Germinal center (tissue), 1 donor: ENCODE data around the gene PDE4B.
"Not testable (repeated sequence)": the region's sequence is repeated elsewhere in the genome, so short reads cannot be mapped to it uniquely, and the experiment has no call there.

ENCODE experiments used
- DNase-seq: peaks from one replicate; pipeline ENCODE4 v3.0.0; 2012; ENCODE audit warnings: mixed read lengths, low spot score

Gene PDE4B

GRCh38 chr1:66135161-66135560 lies 342.5 kb downstream of the PDE4B start:
- DNase-seq: no peak

DNA sequence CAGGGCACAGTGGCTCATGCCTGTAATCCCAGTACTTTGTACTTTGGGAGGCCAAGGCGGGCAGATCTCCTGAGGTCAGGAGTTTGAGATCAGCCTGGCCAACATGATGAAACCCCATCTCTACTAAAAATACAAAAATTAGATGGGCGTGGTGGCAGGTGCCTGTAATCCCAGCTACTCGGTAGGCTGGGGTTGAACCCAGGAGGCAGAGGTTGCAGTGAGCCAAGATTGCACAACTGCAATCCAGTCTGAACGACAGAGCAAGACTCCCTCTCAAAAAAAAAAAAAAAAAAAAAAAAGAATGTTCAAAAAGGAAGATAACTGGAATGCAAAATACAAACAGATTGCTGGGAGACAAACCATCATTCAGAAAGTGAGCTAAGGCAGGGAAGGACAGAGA lies 343.7 kb downstream of the PDE4B start:
- not testable (repeated sequence) for DNase-seq

DNA sequence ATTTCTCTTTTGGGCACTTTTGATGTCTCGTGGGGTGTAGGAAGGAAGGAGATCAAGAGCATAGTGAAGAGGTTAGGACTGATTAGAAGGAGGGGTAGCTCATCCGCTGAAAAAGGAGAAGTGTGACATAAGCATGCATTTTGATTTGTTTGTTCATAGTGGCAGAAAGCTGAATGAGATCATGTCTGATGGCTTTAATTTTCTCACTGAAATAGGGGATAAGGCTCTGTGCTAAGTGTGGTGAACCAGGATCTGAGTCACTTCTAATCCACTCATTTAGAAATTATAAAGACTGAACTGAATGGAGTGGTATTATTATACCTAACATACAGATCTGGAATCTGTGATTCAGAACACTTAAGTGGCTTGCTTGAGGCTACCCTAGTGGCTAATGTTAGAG lies 344.5 kb downstream of the PDE4B start:
- DNase-seq: no peak

- no peak for DNase-seq
These were observed 345.9 kb downstream of the PDE4B start for GRCh38 chr1:66138613-66139012.

DNA sequence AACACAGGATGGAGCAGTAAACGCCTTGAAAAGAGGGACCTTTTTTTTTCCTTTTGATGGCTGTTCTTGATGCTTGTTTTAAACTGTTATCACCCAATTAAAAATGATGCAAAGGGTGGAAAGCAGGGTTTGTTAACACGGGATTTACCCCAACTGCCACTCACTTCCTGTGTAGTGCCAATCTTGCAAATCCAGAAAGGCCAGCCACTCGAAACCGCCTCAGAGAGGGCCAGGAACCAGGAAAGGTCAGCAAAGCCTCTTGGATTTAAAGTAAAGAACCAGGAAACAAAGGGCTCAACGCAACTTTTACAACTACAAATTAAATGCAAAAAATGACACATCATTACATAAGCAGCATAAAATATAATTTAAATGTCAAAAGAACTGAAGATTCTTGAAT lies 347.4 kb downstream of the PDE4B start:
- DNase-seq: no peak

GRCh38 chr1:66143651-66144050 lies 351.0 kb downstream of the PDE4B start:
- DNase-seq: no peak

DNA sequence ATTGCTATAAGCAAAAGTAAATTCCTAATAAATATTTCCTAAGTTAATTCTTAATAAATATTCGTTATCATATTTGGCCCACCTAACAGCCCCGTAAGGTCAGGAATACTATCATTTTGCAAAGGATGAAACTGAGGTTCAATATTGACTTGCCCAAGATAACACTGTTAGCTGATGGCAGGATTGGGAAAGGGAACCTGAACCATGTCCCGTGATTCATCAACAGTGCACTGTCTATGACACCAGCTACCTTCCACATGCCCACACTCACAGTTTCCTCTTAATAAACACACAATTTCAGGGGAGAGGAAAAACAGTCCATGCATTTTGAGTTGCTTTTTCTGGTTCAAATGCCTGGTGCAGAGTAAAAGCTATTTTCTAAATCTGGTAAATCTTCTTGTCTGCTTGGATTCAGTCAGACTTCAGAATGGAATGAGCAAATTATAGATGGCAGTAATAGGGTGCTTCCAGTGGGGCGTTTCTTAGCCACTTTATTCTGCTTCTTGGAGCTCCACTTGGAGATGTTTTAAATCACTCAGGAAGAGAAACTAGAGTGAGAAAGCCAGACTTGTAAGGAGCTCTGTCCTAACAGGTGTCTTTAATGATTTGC lies 354.6 kb downstream of the PDE4B start:
- DNase-seq: no peak

DNA sequence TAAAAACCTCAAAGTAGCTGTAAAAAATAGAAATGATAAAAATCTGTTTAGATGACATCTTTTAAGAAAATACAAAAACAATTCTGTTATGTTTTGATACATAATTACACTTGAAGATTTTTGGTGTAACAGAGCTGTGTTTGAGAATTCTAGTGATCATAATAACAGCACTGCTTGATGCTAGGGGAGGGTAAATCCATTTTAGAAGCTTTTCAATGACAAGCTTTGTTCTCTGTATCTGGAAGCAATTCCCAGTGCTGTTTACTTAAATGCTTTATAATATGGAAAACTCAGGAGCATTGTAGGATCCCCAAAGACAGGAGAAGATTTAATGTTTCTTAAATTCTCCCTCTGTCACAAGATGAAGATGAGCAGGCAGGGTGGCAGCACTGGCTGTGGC lies 359.3 kb downstream of the PDE4B start:
- no peak for DNase-seq

- DNase-seq: no peak
These were observed 361.7 kb downstream of the PDE4B start for GRCh38 chr1:66154394-66154793.

- no peak for DNase-seq
These were observed 363.4 kb downstream of the PDE4B start for GRCh38 chr1:66156144-66156543.

DNA sequence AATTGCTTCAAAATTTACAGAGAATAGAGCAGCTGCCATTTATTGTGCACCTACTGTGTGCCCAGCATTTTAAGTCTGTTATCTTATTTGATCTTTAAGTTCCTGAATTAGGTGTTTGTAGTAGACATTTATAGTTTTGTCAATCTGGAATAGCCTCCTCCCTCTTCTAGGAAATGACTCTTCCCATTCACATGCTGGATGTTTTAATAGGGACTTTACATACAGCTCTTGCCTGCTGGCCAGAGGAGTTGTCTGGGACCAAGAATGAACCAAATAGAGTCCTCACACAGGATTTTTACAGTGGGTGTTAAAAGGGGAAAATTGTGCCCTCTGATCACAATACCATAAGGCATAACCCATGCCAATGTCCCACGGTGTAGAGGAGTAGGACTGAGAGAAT lies 367.1 kb downstream of the PDE4B start:
- DNase-seq: no peak

DNA sequence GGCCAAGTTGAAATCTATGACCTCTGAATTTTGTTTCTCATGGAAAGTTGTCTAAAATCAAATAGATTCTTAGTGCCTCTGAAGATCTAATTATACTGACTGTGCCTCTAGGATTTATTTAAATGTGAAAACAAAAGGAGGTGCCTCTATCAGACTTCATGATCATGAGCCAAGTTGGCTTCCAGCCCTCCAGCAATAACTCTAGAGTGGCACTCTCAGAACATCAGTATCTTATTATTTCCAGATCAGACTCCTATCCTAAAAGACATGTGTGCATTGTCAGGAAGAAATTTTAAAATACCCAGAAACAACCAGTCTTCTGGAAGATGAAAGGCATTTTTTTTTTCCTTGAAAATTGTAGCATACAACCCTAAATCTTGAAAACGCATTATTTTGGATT lies 368.0 kb downstream of the PDE4B start:
- no peak for DNase-seq

DNA sequence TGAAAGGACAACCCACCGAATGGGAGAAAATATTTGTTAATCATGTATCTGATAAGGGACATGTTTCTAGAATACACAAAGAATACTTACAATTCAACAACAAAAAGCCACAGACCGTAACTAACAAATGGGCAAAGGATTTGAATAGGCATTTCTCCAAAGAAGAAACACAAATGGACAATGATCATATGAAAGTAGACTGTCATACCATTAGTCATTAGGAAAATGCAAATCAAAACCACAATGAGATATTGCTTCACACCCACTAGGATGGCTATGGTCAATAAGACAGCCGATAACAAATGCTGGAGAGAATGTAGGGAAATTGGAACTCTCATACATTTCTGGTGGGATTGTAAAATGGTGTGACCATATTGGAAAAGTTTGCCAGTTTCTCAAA lies 374.1 kb downstream of the PDE4B start:
- DNase-seq: no peak

DNA sequence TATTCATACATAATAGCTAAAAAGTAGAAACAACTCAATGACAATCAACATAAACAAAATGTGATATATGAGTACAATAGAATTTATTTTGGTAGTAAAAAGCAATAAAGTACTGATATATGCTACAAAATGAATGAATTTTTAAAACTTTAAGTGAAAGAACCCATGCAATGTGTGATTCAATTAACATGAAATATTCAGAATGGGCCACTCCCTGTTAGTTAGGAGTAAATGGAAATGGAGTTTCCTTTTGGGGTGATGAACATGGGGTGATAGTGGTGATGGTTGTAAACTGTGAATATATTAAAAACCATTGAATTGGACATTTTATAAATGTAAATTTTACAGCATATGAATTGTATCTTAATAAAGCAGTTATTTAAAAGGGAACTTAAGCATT lies 374.6 kb downstream of the PDE4B start:
- DNase-seq: no peak

DNA sequence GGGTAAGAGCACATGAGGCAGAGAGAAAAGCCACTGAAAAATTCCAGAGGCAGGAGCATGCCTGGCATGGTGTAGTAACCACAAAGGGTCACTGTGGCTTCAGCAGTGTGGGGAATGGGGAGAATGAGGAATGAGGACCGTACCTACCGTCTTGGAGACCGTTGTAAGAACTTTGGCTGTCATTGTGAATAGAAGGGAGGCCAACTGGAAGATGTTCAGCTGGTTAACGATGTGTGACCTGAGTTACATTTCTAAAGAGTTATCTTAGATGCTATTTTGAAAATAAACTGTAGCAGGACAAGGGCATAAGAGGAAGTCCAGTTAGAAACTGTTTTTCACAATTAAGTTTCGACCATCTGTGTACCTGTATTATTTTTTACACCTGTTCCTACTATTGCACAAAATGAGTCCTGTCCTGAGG lies 375.8 kb downstream of the PDE4B start:
- DNase-seq: no peak

DNA sequence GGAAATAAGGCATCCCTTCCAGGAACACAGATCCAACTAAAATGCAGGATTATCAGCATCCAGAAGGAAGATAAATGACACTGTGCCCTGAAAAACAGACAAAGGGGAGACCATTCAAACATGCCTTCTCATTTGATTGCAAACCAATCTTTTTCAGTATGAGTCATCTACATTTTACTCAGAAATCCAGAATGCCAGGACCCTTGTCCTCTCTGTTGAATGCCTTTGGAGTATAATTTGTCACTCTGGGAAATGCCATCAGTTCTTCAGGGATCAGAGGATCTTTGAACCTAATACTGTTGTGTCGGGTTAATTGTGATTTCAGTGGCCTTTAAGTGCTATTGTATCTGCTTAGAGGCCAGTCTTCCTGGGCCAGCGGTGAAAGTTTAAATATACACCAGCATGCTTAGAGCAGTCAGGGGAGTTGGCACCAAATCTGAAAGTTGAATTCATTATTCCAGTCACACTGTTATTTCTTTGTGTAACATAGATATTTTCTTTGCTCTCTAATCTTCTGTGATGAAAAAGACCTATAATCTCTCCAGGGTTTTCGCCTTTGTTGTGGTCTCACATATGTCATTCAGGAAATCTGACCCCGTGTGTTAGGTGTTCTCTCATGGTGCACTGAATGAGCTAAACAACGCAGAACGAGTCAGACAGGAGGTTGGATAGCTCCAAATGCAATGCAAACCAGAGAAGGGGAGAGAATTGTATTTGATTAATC lies 376.4 kb downstream of the PDE4B start:
- DNase-seq: no peak

DNA sequence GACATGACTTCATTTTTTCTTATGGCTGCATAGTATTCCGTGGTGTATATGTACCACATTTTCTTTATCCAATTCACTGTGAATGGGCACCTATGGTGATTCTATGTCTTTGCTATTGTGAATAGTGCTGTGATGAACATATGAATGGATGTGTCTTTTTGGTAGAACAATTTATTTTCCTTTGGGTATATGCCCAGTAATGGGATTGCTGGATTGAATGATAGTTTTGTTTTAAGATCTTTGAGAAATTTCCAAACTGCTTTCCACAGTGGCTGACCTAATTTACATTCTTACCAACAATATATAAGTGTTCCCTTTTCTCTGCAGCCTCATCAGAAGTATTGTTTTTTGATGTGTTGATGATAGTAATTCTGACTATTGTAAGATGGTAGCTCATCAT lies 379.6 kb downstream of the PDE4B start:
- DNase-seq: no peak

GRCh38 chr1:66175098-66175497 lies 382.4 kb downstream of the PDE4B start:
- DNase-seq: no peak

- DNase-seq: no peak
These were observed 382.9 kb downstream of the PDE4B start for GRCh38 chr1:66175581-66175980.

DNA sequence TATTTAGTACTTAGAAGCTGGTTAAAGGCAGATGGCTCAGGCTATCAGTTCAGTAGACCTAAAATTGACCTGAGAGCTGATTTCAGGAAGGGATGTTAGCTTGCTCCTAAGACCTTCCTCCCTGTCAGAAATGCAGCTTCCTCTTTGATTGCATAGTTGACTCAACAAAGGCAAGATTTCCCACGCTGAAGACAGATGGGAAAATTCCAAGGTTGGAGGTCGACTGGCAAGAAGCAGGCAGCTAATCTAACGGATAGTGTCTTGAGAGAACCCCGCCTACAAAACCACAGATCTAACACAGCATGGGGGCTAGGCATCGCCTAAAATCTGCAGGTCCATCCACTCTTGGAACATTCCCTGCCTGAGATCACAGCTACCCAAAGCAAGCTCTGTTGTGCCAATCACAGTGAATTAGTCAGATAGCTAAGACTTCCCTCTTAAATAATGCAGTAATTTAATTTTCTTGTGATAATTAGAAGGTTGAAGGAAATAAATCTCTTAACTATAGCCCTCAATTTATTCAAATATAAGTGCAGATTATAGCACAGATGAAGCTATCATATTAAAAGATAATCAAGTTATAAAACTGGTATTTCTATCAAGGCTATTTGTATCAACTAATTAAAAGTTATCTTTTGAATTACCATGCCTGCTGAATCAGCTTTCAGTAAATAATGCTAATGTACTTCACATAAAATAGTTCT lies 383.5 kb downstream of the PDE4B start:
- no peak for DNase-seq

GRCh38 chr1:66176832-66177231 lies 384.1 kb downstream of the PDE4B start:
- DNase-seq: no peak

GRCh38 chr1:66177510-66177909 lies 384.8 kb downstream of the PDE4B start:
- no peak for DNase-seq

DNA sequence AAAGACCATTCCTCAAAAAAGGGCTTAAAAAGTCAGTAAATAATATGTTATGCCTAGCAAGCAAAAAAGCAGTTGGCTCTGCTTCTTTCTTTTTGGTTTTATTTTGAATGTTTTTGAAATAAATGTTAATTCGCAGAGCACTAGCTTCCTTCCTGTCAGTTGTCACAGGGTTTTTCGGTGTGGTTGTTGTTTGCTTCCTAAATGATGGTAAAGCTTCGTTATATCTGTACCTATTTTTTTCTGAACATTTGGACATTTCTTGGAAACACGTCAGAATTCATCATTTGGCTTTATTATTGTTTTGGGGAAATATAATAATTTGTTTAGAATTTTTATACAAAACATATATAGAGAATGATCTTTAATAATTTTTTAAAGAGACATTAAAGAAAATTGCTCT lies 389.3 kb downstream of the PDE4B start:
- DNase-seq: no peak
